Cardiac fibroblast (primary cell): ENCODE data around the gene VPS45.

Experiments
- DNase-seq, 2 donors: peaks; one replicate each; pipeline versions ENCODE4 v3.0.0 to v3.0.0-alpha.2; 2010; ENCODE audit warnings: low read depth in 2 of 2
- H3K4me3 ChIP-seq, 2 donors: replicated peaks in 1 of 2; 1 replicate in 1 of 2; 2 replicates in 1 of 2; pipeline ENCODE4 v1.5.1; 2011; ENCODE audit warnings: low read depth in 2 of 2, low read length in 2 of 2, mild to moderate bottlenecking in 2 of 2, moderate library complexity in 1 of 2
- TF ChIP-seq, protein P1 (sequence below): IDR thresholded peaks from one replicate; pipeline ENCODE4 v1.5.1; 2011; ENCODE audit warnings: low read depth, mild to moderate bottlenecking, low read length, inconsistent platforms

Gene VPS45

DNA sequence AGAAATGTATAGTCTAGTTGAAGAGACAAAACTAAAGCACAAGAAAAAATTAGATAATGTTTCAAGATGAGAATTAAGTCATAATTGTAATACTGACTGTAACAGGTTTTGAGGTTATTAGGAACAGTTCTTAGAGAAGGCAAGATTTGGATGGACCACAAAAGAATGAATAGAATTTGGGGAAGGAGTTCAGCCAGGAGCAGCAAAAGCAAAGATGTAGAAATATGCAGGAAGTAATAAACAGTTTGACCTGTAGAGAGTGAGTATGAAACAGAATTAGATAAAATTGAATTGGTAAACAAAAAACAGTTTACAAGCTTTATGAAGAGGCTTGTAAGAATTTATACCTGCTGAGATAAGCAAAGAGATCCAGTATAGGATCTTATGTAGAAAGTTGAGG lies 16.3 kb downstream of the VPS45 start:
- TF ChIP-seq, protein P1, sequence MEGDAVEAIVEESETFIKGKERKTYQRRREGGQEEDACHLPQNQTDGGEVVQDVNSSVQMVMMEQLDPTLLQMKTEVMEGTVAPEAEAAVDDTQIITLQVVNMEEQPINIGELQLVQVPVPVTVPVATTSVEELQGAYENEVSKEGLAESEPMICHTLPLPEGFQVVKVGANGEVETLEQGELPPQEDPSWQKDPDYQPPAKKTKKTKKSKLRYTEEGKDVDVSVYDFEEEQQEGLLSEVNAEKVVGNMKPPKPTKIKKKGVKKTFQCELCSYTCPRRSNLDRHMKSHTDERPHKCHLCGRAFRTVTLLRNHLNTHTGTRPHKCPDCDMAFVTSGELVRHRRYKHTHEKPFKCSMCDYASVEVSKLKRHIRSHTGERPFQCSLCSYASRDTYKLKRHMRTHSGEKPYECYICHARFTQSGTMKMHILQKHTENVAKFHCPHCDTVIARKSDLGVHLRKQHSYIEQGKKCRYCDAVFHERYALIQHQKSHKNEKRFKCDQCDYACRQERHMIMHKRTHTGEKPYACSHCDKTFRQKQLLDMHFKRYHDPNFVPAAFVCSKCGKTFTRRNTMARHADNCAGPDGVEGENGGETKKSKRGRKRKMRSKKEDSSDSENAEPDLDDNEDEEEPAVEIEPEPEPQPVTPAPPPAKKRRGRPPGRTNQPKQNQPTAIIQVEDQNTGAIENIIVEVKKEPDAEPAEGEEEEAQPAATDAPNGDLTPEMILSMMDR, result no peak
- DNase-seq, result peak in 1 of 2 donors; percentile 8

DNA sequence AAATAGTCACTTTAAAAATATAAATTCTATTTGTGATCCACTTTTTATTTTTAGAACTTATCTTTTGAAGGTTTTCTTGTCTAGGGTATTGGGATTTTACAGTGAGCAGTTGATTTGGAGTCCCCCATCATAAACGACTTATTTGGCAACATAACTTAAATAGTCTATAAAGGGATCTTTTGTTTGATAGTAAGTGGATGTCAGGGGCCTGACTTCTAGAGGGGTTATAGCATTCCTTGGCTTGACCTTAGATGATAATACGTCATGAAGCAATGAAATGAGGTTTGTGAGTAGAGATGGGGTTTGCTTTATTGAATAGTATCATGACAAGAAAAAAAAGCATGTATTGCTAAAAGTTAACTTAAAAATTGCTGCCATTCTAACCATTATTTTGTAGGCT lies 17.8 kb downstream of the VPS45 start:
- TF ChIP-seq, protein P1, result no peak
- DNase-seq, result no peak
- no peak overlapping the region for H3K4me3 ChIP-seq

More for the DNA sequence above, 16.3 kb downstream of the VPS45 start:
- H3K4me3 ChIP-seq, result no peak overlapping the region

DNA sequence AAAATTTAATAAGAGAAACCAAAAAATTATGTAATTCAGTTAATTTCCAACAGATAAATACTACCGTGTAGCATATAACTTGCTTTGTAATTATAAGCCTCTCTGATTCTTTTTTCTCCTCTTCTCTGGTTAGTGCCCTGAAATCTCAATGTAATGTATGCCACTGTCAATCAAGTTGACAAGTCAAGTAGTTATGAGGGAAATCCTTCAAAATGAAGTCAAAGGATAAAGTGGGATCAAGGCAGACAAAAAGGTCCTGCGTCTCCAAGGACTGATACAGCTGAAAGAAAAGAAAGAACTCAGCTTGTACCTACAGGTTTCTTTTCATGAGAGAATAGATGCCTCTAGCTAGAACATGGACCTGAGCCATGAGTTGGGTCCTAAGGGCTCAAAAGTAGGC lies 19.8 kb downstream of the VPS45 start:
- no peak overlapping the region for H3K4me3 ChIP-seq
- TF ChIP-seq, protein P1, result no peak
- DNase-seq, result no peak

DNA sequence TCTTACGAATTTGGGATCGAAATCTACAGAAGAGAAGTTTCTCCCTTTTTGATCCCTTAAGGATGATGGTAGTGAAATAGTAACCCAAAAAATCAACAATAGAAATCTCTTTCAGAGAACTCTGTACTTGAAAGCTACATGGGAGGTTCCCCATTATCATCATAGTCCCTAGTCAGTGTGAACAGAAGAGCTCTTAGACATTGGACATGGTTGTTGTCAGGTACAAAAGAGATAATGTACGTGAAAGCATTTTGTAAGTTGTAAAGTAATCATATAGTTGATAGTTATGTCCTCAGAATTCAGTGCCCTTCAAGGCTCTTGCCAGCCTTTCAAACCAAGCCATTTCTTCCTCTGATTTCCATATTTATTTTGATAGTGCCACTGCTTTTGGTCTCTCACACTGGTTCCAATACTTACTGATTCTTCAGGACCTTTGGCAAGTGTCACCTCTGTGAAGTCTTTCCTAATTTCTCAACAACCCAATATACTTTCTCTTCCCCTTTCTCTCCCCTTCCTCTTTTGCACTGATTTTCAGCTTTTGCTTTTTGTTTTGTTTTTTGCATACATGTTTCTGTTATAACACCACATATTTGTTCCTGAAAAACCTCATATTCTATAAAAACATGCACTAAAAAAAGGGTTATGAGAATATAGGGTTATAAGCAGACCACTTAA lies 22.4 kb downstream of the VPS45 start:
- TF ChIP-seq, protein P1, result no peak
- DNase-seq, result no peak
- H3K4me3 ChIP-seq, result no peak overlapping the region

DNA sequence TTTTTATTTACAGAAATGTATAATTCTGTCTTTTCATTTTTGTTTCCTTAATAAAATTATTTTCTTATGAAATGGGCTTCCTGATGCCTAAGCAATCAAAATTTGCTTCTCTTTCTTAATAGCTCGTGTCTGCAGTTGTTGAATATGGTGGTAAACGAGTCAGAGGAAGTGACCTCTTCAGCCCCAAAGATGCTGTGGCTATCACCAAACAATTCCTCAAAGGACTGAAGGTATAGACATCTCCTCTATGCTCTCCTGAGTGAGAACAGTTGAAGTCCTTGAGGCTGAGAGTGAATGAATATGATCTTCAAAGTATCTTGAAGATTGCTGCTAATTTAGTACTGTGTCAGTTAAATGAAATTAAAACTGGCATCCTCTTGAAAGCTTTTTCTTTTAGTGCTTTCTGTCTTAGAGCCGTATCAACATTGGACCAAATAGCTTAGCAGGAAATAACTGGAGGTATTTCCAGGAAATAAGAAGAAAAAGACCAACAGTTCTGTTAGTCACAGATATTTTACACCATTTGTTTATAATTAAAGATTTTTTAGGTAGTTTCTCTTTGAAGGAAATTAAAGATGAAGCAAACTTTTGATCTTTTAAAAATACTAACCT lies 24.7 kb downstream of the VPS45 start:
- no peak for DNase-seq
- TF ChIP-seq, protein P1, result no peak
- no peak overlapping the region for H3K4me3 ChIP-seq

DNA sequence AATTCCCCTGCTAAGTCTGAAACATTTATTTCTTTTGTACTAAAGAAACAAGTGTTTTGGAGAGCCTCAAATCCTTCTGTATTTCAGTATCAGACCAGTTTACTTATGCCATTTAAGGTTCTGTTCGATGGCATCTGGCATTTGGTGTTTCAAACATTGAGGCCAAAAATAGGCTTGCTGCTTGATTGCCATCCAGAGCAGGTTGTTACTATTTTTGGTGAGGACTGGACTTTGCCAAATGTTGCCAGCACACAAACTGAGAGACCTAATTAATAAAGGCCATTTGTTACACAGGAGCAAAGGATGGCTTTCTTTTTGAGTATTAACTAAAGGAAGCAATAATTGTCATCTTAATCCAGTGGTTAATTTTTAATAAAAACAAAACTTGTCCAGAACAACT lies 26.2 kb downstream of the VPS45 start:
- TF ChIP-seq, protein P1, result no peak
- H3K4me3 ChIP-seq, result no peak overlapping the region
- no peak for DNase-seq
